ENCODE results near the gene CFAP99.

GRCh38 chr4:2389691-2390090, 29.1 kb upstream of the CFAP99 start:
- TF ChIP-seq, protein P1, sequence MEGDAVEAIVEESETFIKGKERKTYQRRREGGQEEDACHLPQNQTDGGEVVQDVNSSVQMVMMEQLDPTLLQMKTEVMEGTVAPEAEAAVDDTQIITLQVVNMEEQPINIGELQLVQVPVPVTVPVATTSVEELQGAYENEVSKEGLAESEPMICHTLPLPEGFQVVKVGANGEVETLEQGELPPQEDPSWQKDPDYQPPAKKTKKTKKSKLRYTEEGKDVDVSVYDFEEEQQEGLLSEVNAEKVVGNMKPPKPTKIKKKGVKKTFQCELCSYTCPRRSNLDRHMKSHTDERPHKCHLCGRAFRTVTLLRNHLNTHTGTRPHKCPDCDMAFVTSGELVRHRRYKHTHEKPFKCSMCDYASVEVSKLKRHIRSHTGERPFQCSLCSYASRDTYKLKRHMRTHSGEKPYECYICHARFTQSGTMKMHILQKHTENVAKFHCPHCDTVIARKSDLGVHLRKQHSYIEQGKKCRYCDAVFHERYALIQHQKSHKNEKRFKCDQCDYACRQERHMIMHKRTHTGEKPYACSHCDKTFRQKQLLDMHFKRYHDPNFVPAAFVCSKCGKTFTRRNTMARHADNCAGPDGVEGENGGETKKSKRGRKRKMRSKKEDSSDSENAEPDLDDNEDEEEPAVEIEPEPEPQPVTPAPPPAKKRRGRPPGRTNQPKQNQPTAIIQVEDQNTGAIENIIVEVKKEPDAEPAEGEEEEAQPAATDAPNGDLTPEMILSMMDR (IDR thresholded peaks at IDR 0.05; ENCODE audit: borderline replicate concordance, extremely low read depth, low read length, poor library complexity, severe bottlenecking): no peak
- TF ChIP-seq EZH2 (IDR thresholded peaks at IDR 0.05; ENCODE audit: borderline replicate concordance, low read depth, low read length, severe bottlenecking): no peak
